Measurements from ENCODE around the gene DGAT2. TPM values are rescaled to one million over a fixed set of nuclear protein-coding genes. Genes with fewer than 3 reads are reported as not detected.

DGAT2 gene
- total RNA-seq, 1 experiment from 2014 or later: 2.8 TPM

DNA sequence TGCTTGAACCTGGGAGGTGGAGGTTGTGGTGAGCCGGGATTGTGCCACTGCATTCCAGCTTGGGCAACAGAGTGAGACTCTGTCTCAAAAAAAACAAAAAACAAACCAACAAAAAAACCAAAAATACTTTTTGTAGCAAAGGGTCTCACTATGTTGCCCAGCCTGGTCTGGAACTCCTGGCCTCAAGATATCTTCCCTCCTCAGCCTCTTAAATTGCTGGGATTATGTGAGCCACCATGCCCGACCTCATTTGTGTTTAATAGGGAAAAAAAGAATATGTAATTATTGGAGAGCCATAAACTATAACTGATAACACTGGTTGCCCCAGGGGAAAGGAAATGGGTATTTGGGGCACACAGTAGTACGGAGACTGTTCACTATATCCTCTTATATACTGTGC is 66.2 kb downstream of the DGAT2 start:
- H3K18ac ChIP-seq (ENCODE audit: insufficient read length, low read depth, low read length): no peak overlapping the region
- H3K4me3 Mint-ChIP-seq: no peak overlapping the region
- no peak overlapping the region for H3K56ac ChIP-seq (ENCODE audit: insufficient read length, low read depth, low read length)
- no peak overlapping the region for H2BK20ac ChIP-seq (ENCODE audit: low read depth, low read length, poor library complexity, severe bottlenecking)
- no peak overlapping the region for H3K4me2 ChIP-seq (ENCODE audit: insufficient read depth, insufficient read length, low read length)
- no peak overlapping the region for H4K91ac ChIP-seq (ENCODE audit: insufficient read length, low read depth, low read length)
- H3K23ac ChIP-seq (ENCODE audit: insufficient read length, low read depth, low read length): no peak overlapping the region
- H3K9me3 Mint-ChIP-seq: peaks cover 0 to 6% of the 10 kb centered on the region in 2 experiments; a peak in 2 of 5 replicates
- peaks cover 3 to 9% of the 10 kb centered on the region in 2 experiments; a peak in 2 of 4 replicates for H3K4me1 Mint-ChIP-seq
- H3K23me2 ChIP-seq (ENCODE audit: insufficient read length, low read depth, low read length, poor library complexity, severe bottlenecking): no peaks in the 10 kb centered on the region
- no peaks in the 10 kb centered on the region for H4K20me1 ChIP-seq (ENCODE audit: control insufficient read depth, insufficient read depth, insufficient read length)
- H3K4ac ChIP-seq (ENCODE audit: low read depth, low read length): no peak overlapping the region
- no peaks in the 10 kb centered on the region for H3K27me3 ChIP-seq (ENCODE audit: insufficient read depth, low read length)
- H2BK5ac ChIP-seq (ENCODE audit: insufficient read length, low read length): no peak overlapping the region
- no peak overlapping the region for H2BK15ac ChIP-seq (ENCODE audit: low read depth, low read length)
- H3K27ac ChIP-seq (ENCODE audit: insufficient read length, low read depth, low read length): no peak overlapping the region
- TF ChIP-seq, protein P1, sequence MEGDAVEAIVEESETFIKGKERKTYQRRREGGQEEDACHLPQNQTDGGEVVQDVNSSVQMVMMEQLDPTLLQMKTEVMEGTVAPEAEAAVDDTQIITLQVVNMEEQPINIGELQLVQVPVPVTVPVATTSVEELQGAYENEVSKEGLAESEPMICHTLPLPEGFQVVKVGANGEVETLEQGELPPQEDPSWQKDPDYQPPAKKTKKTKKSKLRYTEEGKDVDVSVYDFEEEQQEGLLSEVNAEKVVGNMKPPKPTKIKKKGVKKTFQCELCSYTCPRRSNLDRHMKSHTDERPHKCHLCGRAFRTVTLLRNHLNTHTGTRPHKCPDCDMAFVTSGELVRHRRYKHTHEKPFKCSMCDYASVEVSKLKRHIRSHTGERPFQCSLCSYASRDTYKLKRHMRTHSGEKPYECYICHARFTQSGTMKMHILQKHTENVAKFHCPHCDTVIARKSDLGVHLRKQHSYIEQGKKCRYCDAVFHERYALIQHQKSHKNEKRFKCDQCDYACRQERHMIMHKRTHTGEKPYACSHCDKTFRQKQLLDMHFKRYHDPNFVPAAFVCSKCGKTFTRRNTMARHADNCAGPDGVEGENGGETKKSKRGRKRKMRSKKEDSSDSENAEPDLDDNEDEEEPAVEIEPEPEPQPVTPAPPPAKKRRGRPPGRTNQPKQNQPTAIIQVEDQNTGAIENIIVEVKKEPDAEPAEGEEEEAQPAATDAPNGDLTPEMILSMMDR (conservative IDR thresholded peaks at IDR 0.05): no peak
- no peak for DNase-seq
- H4K5ac ChIP-seq (ENCODE audit: insufficient read length, low read depth, low read length): no peak overlapping the region
- no peaks in the 10 kb centered on the region for H3K79me1 ChIP-seq (ENCODE audit: insufficient read depth, low read depth, low read length, poor library complexity, severe bottlenecking)
- no peak overlapping the region for H3K14ac ChIP-seq (ENCODE audit: insufficient read depth, low read length)
- no peak overlapping the region for H3K9ac ChIP-seq (ENCODE audit: extremely low read depth, insufficient read length, low read length)
- H4K8ac ChIP-seq (replicated peaks; ENCODE audit: insufficient read length, low read depth, low read length): no peak overlapping the region
- H3K79me2 ChIP-seq (ENCODE audit: insufficient read depth, low read length): peaks cover 2% of the 10 kb centered on the region; the same call in 1 of the 2 replicates
- H2AFZ ChIP-seq (ENCODE audit: low read length): no peak overlapping the region
- H3K4me1 ChIP-seq (ENCODE audit: insufficient read depth, low read length): no peaks in the 10 kb centered on the region; the same call in 1 of the 2 replicates
- H2AK5ac ChIP-seq (ENCODE audit: insufficient read length, low read length): no peak overlapping the region
- whole genome bisulfite sequencing (ENCODE audit: extremely low coverage, insufficient read length, low lambda C conversion rate): no CpG with 5 or more reads among the region's 3 CpGs
- H3K36me3 Mint-ChIP-seq (ENCODE audit: insufficient read depth in 1 of 3, low read depth in 3 of 3): peaks cover 0 to 10% (median 7%) of the 10 kb centered on the region in 3 experiments; a peak in 6 of 7 replicates
- H3K27me3 Mint-ChIP-seq (ENCODE audit: low read depth): no peaks in the 10 kb centered on the region
- H2BK120ac ChIP-seq (ENCODE audit: low read depth, low read length, poor library complexity, severe bottlenecking): no peak overlapping the region
- H3K27ac Mint-ChIP-seq: no peak overlapping the region
- H2BK12ac ChIP-seq (ENCODE audit: insufficient read length, low read depth, low read length): no peak overlapping the region
- no peaks in the 10 kb centered on the region for H3K9me3 ChIP-seq (ENCODE audit: control insufficient read depth, low read depth, low read length)
- no peak overlapping the region for H3T11ph ChIP-seq (ENCODE audit: low read length)
